ENCODE data around the gene LURAP1L. TPM values are rescaled to one million over a fixed set of nuclear protein-coding genes. Genes with fewer than 3 reads are reported as not detected.

The LURAP1L gene
- total RNA-seq, 1 experiment from 2014 or later = 3.4 TPM

Small RNA genes lying within 50 kb of the gene (small RNA-seq; reads per million reads assigned to genes)
- gene RN7SL849P = 0 reads per million in 2 experiments

Other genes starting within 250 kb of the LURAP1L start
- 1,105 and 1,258 TPM in 2 replicates for gene TYRP1, start 81.6 kb upstream of the LURAP1L start, total RNA-seq (2014; rRNA removed; shearing (Covaris generic))